ENCODE data around the gene IL4. TPM values are rescaled to one million over a fixed set of nuclear protein-coding genes. Genes with fewer than 3 reads are reported as not detected.
A peak's percentile ranks its signal among the peaks of the same experiment; 100 is the strongest.

The IL4 gene
- total and polyA plus RNA-seq, 2 experiments from 2014 or later, result not detected

GRCh38 chr5:132644177-132644576, 29.6 kb upstream of the IL4 start:
- H3K36me3 Mint-ChIP-seq (ENCODE audit: low read depth), result peaks cover 37% of the 10 kb centered on the region
- no peak overlapping the region for H3K27ac ChIP-seq (ENCODE audit: low read depth)
- H3K4me3 Mint-ChIP-seq, result no peak overlapping the region
- no peaks in the 10 kb centered on the region for H3K79me2 ChIP-seq (replicated peaks; ENCODE audit: insufficient read depth)
- H2AFZ ChIP-seq, result no peak overlapping the region
- DNase-seq (ENCODE audit: low spot score), result no peak
- H4K20me1 ChIP-seq (replicated peaks; ENCODE audit: insufficient read depth), result no peaks in the 10 kb centered on the region
- peaks cover 18% of the 10 kb centered on the region for H3K4me1 Mint-ChIP-seq
- peaks cover 4% of the 10 kb centered on the region for H3K27me3 Mint-ChIP-seq (ENCODE audit: insufficient read depth, low read depth, poor library complexity)
- no peak overlapping the region for H3K4me3 ChIP-seq
- H3K9me2 ChIP-seq (ENCODE audit: insufficient read depth), result no peaks in the 10 kb centered on the region
- peak overlapping the region; percentile 17 for H3K4me2 ChIP-seq
- H3K36me3 ChIP-seq (ENCODE audit: insufficient read depth), result peaks cover 4% of the 10 kb centered on the region
- peaks cover 18% of the 10 kb centered on the region for H3K4me1 ChIP-seq (ENCODE audit: insufficient read depth)
- TF ChIP-seq ZNF462 (CRISPR knock-in tag; IDR thresholded peaks at IDR 0.05) (no peak), JUNB (IDR thresholded peaks at IDR 0.05; ENCODE audit: unreplicated experiment) (no peak), EZH2phosphoT487 (IDR thresholded peaks at IDR 0.05; ENCODE audit: unreplicated experiment) (no peak), STAT1 (IDR thresholded peaks at IDR 0.05; ENCODE audit: unreplicated experiment) (no peak), CTCF (conservative IDR thresholded peaks at IDR 0.05; ENCODE audit: low read depth in 2 of 2) (no peak), POLR2AphosphoS5 (IDR thresholded peaks at IDR 0.05; ENCODE audit: low read depth) (no peak), ZNF331 (CRISPR knock-in tag; IDR thresholded peaks at IDR 0.05; ENCODE audit: low read depth) (no peak), ZNF114 (CRISPR knock-in tag; IDR thresholded peaks at IDR 0.05) (no peak), CREB1 (CRISPR knock-in tag; IDR thresholded peaks at IDR 0.05; ENCODE audit: low read depth) (no peak), EZH2 (IDR thresholded peaks at IDR 0.05; ENCODE audit: low read depth, unreplicated experiment) (no peak), NANOG (IDR thresholded peaks at IDR 0.05; ENCODE audit: borderline replicate concordance) (no peak)
- TF ChIP-seq, protein P1, sequence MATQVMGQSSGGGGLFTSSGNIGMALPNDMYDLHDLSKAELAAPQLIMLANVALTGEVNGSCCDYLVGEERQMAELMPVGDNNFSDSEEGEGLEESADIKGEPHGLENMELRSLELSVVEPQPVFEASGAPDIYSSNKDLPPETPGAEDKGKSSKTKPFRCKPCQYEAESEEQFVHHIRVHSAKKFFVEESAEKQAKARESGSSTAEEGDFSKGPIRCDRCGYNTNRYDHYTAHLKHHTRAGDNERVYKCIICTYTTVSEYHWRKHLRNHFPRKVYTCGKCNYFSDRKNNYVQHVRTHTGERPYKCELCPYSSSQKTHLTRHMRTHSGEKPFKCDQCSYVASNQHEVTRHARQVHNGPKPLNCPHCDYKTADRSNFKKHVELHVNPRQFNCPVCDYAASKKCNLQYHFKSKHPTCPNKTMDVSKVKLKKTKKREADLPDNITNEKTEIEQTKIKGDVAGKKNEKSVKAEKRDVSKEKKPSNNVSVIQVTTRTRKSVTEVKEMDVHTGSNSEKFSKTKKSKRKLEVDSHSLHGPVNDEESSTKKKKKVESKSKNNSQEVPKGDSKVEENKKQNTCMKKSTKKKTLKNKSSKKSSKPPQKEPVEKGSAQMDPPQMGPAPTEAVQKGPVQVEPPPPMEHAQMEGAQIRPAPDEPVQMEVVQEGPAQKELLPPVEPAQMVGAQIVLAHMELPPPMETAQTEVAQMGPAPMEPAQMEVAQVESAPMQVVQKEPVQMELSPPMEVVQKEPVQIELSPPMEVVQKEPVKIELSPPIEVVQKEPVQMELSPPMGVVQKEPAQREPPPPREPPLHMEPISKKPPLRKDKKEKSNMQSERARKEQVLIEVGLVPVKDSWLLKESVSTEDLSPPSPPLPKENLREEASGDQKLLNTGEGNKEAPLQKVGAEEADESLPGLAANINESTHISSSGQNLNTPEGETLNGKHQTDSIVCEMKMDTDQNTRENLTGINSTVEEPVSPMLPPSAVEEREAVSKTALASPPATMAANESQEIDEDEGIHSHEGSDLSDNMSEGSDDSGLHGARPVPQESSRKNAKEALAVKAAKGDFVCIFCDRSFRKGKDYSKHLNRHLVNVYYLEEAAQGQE (IDR thresholded peaks at IDR 0.05; ENCODE audit: unreplicated experiment), result no peak
- TF ChIP-seq, protein P2, sequence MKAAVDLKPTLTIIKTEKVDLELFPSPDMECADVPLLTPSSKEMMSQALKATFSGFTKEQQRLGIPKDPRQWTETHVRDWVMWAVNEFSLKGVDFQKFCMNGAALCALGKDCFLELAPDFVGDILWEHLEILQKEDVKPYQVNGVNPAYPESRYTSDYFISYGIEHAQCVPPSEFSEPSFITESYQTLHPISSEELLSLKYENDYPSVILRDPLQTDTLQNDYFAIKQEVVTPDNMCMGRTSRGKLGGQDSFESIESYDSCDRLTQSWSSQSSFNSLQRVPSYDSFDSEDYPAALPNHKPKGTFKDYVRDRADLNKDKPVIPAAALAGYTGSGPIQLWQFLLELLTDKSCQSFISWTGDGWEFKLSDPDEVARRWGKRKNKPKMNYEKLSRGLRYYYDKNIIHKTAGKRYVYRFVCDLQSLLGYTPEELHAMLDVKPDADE (IDR thresholded peaks at IDR 0.05), result no peak
- H3K9me3 Mint-ChIP-seq, result peaks cover 11% of the 10 kb centered on the region; the same call in 2 of the 3 replicates
- H3K27ac Mint-ChIP-seq, result no peak overlapping the region
- H3K27me3 ChIP-seq (ENCODE audit: insufficient read depth), result no peaks in the 10 kb centered on the region
- no peaks in the 10 kb centered on the region for H3F3A ChIP-seq (replicated peaks; ENCODE audit: low read depth)
- ATAC-seq, result peak; percentile 65
